NCI-H774 (cell line): ENCODE results near the gene NDUFS6.
"Not testable (repeated sequence)": the region's sequence is repeated elsewhere in the genome, so short reads cannot be mapped to it uniquely, and the experiment has no call there.

ENCODE experiments used
- DNase-seq: peaks from one replicate; lab custom pipeline; 2025; lab: John Stamatoyannopoulos, UW

Gene NDUFS6

GRCh38 chr5:1834022-1834551, 32.9 kb downstream of the NDUFS6 start:
- no peak for DNase-seq

GRCh38 chr5:1834721-1835429, 33.7 kb downstream of the NDUFS6 start:
- DNase-seq = no peak

GRCh38 chr5:1835431-1835830, 34.2 kb downstream of the NDUFS6 start:
- no peak for DNase-seq

- DNase-seq = no peak
Observed at GRCh38 chr5:1836176-1836890, 35.1 kb downstream of the NDUFS6 start.

- no peak for DNase-seq
Observed at GRCh38 chr5:1836891-1837880, 36.0 kb downstream of the NDUFS6 start.

GRCh38 chr5:1838013-1838412, 36.8 kb downstream of the NDUFS6 start:
- DNase-seq = no peak

- DNase-seq = no peak
Observed at GRCh38 chr5:1840071-1840547, 38.9 kb downstream of the NDUFS6 start.

- DNase-seq = no peak
Observed at GRCh38 chr5:1840741-1841521, 39.7 kb downstream of the NDUFS6 start.

GRCh38 chr5:1842004-1842819, 41.0 kb downstream of the NDUFS6 start:
- peak; percentile 69 for DNase-seq

GRCh38 chr5:1843761-1844160, 42.6 kb downstream of the NDUFS6 start:
- not testable (repeated sequence) for DNase-seq

GRCh38 chr5:1844708-1845436, 43.7 kb downstream of the NDUFS6 start:
- DNase-seq = no peak

- no peak for DNase-seq
Observed at GRCh38 chr5:1845696-1846095, 44.5 kb downstream of the NDUFS6 start.

- no peak for DNase-seq
Observed at GRCh38 chr5:1846583-1846982, 45.4 kb downstream of the NDUFS6 start.

- no peak for DNase-seq
Observed at GRCh38 chr5:1847056-1847455, 45.8 kb downstream of the NDUFS6 start.

GRCh38 chr5:1847611-1848010, 46.4 kb downstream of the NDUFS6 start:
- no peak for DNase-seq

- no peak for DNase-seq
Observed at GRCh38 chr5:1850324-1851154, 49.3 kb downstream of the NDUFS6 start.

GRCh38 chr5:1851290-1851934, 50.2 kb downstream of the NDUFS6 start:
- no peak for DNase-seq

GRCh38 chr5:1852324-1852947, 51.2 kb downstream of the NDUFS6 start:
- DNase-seq = no peak
